NT2/D1 (cell line): ENCODE results near the gene URGCP.

Experiments
- DNase-seq: peaks from one replicate; pipeline ENCODE4 v3.0.0-alpha.2; 2011; ENCODE audit warnings: low read depth, low spot score
- H3K27me3 ChIP-seq: 2 replicates; pipeline ENCODE4 v1.6.0; 2011; ENCODE audit warnings: mild to moderate bottlenecking; ENCODE audit not compliant: insufficient read length, insufficient read depth
- H3K36me3 ChIP-seq: 2 replicates; pipeline ENCODE4 v1.6.1; 2011; ENCODE audit warnings: mild to moderate bottlenecking, low read length, mixed read lengths; ENCODE audit not compliant: insufficient read depth, insufficient read length
- H3K4me1 ChIP-seq: 2 replicates; pipeline ENCODE4 v1.5.1; 2011; ENCODE audit not compliant: insufficient read depth, insufficient read length
- H3K4me3 ChIP-seq: 2 replicates; pipeline ENCODE4 v1.5.1; 2011; ENCODE audit warnings: low read depth; ENCODE audit not compliant: insufficient read length
- H3K9ac ChIP-seq: 2 replicates; pipeline ENCODE4 v1.6.0; 2011; ENCODE audit warnings: low read depth; ENCODE audit not compliant: insufficient read length
- H3K9me3 ChIP-seq: 2 replicates; pipeline ENCODE4 v1.5.1; 2011; ENCODE audit warnings: mild to moderate bottlenecking, low read length; ENCODE audit not compliant: insufficient read depth
- SUZ12 ChIP-seq: IDR thresholded peaks from 2 replicates; pipeline ENCODE4 v1.6.1; 2011; ENCODE audit not compliant: insufficient read length, insufficient read depth; ENCODE audit errors: extremely low read depth
- YY1 ChIP-seq: IDR thresholded peaks from 2 replicates; pipeline ENCODE4 v1.6.1; 2011; ENCODE audit not compliant: insufficient read length, insufficient read depth
- ZNF274 ChIP-seq: IDR thresholded peaks from 2 replicates; pipeline ENCODE4 v1.6.1; 2011; ENCODE audit warnings: mild to moderate bottlenecking, low read depth, low read length

Gene URGCP

GRCh38 chr7:43942997-43943396, 36.6 kb upstream of the URGCP start:
- H3K27me3 ChIP-seq: no peaks in the 10 kb centered on the region
- no peaks in the 10 kb centered on the region for H3K4me1 ChIP-seq
- TF ChIP-seq ZNF274 (no peak), YY1 (no peak), SUZ12 (no peak)
- H3K4me3 ChIP-seq: no peak overlapping the region
- no peaks in the 10 kb centered on the region for H3K9me3 ChIP-seq
- H3K9ac ChIP-seq: no peak overlapping the region
- peaks cover 2% of the 10 kb centered on the region for H3K36me3 ChIP-seq
- no peak for DNase-seq

- H3K4me1 ChIP-seq: no peaks in the 10 kb centered on the region
- no peak overlapping the region for H3K4me3 ChIP-seq
- H3K9ac ChIP-seq: no peak overlapping the region
- DNase-seq: no peak
- no peaks in the 10 kb centered on the region for H3K9me3 ChIP-seq
- no peaks in the 10 kb centered on the region for H3K27me3 ChIP-seq
- TF ChIP-seq YY1 (no peak), ZNF274 (no peak), SUZ12 (no peak)
- peaks cover 2% of the 10 kb centered on the region for H3K36me3 ChIP-seq
These were observed 35.9 kb upstream of the URGCP start for GRCh38 chr7:43942250-43942649.

GRCh38 chr7:43938892-43939482, 32.6 kb upstream of the URGCP start:
- Histone ChIP-seq H3K4me3 (no peak overlapping the region), H3K9ac (no peak overlapping the region)

DNA sequence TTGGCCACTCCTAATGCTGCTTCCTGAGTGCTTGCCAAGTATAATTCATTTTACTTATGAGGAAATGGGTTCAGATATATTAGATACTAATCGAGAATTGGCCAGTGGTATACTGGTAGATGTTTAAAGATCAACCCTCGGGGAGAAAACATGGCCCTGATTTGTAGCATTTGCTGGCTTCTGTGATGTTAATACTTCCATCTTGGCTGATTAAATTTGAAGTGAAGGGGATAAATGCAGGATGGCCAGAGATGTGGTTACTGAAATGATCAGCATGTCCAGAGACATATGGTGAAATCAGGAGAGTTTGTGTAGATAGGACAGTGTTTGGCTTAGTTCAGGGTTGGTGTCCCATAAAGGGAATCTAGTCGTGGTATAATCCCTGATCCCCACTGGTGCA, 31.0 kb upstream of the URGCP start:
- Histone ChIP-seq H3K27me3 (no peaks in the 10 kb centered on the region), H3K9ac (no peak overlapping the region), H3K36me3 (no peaks in the 10 kb centered on the region), H3K4me1 (no peaks in the 10 kb centered on the region), H3K9me3 (no peaks in the 10 kb centered on the region), H3K4me3 (no peak overlapping the region)
- TF ChIP-seq ZNF274 (no peak), SUZ12 (no peak), YY1 (no peak)
- no peak for DNase-seq

More at GRCh38 chr7:43938892-43939482, 32.6 kb upstream of the URGCP start:
- Histone ChIP-seq H3K36me3 (peaks cover 2% of the 10 kb centered on the region), H3K9me3 (no peaks in the 10 kb centered on the region), H3K4me1 (no peaks in the 10 kb centered on the region), H3K27me3 (no peaks in the 10 kb centered on the region)
- TF ChIP-seq ZNF274 (no peak), SUZ12 (no peak), YY1 (no peak)
- no peak for DNase-seq

DNA sequence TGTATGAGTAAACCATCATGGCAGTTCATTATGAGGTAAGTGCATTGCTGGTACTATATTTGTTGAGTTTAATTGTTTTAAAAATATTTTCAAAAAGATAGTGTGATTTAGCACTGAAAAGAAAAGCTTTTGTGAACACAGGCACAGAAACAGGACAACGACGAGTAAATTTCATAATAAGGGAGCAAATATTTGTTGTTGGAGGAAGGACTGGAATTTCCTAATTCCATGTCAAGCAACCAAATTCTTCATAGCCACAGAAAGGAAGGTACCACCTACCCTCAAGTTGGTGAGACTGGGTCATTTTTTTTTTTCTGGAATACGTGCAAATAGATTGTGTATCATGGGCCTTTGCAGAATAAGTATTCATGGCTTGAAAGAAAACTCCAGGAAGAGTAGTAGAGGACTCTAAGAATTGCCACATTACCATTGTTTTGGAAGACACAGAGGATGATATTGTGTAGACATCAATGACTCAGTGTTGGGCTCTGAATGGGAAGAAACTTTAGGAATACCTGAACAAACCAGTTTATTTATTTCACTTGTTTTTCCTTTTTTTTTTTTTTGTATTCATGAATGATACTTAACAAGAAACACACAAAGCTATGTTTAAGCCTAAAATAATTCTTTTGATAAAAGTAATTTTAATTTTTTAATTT, 27.6 kb upstream of the URGCP start:
- no peaks in the 10 kb centered on the region for H3K9me3 ChIP-seq
- no peak overlapping the region for H3K4me3 ChIP-seq
- DNase-seq: no peak
- no peaks in the 10 kb centered on the region for H3K4me1 ChIP-seq
- no peak for TF ChIP-seq ZNF274
- TF ChIP-seq YY1: no peak
- no peak for TF ChIP-seq SUZ12
- H3K9ac ChIP-seq: no peak overlapping the region
- no peaks in the 10 kb centered on the region for H3K27me3 ChIP-seq
- no peaks in the 10 kb centered on the region for H3K36me3 ChIP-seq

DNA sequence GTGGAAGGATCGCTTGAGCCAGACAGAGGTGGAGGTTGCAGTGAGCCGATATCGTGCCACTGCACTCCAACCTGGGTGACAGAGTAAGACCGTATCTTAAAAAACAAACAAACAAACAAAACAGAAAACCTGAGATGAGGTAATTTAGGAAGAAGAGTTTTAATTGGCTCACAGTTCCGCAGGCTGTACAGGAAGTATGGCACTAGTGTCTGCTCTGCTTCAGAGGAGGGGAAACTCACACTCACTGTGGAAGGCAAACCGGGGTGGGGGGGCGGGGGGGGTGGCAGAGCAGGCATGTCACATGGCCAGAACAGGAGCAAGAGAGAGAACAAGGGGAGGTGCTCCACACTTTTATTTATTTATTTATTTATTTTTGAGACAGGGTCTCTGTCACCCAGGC, 24.9 kb upstream of the URGCP start:
- no peaks in the 10 kb centered on the region for H3K36me3 ChIP-seq
- peaks cover 7% of the 10 kb centered on the region for H3K27me3 ChIP-seq
- no peak overlapping the region for H3K9ac ChIP-seq
- no peak overlapping the region for H3K4me3 ChIP-seq
- H3K9me3 ChIP-seq: no peaks in the 10 kb centered on the region
- H3K4me1 ChIP-seq: no peaks in the 10 kb centered on the region
- no peak for DNase-seq
- TF ChIP-seq ZNF274: no peak
- no peak for TF ChIP-seq YY1
- TF ChIP-seq SUZ12: no peak

DNA sequence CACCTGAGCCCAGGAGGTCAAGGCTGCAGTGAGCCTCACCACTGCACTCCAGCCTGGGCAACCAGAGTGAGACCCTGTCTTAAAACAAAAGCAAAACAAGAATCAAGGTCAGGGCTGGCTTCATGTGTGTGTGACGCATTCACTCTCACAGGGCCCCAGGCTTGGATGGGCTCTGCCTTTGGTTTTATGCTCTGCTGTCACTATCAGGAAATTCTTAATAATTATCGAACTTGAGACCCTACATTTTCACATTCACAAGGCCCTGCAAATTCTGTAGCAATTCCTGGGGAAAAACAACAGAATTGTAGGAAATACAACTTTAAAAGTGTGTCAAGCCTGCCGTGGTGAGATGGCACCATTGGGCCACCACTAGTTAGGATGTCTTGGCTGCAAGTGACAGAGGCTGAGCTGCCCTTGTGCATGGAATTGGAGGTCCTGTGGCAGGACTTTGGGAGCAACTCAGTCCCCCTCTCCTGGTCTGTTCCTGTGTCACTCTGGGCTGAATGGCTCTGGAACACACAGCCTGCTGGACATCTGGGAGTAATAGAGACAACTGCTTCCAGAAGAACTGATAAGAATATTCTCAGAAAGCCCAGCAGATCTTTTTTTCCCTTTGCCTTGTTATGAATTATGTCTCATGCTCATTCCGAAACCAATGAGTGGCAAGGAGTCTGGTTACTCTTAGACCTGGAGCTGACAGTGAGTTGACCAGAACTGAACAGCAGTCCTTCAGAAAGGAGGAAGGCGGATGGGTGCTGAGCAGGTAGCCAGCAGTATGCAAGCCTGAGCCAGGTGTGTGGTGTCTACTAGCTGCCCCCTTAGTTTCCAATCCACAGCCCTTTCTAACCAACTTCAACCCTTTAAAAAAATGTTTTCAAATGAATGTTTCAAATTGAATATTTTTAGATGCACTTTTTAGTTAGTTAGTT, 23.4 kb upstream of the URGCP start:
- H3K9ac ChIP-seq: no peak overlapping the region
- H3K4me3 ChIP-seq: no peak overlapping the region
- TF ChIP-seq SUZ12 (no peak), YY1 (no peak), ZNF274 (no peak)
- no peak for DNase-seq
- no peaks in the 10 kb centered on the region for H3K4me1 ChIP-seq
- peaks cover 10% of the 10 kb centered on the region for H3K27me3 ChIP-seq
- H3K36me3 ChIP-seq: no peaks in the 10 kb centered on the region
- H3K9me3 ChIP-seq: no peaks in the 10 kb centered on the region
